Stimulated activated CD4-positive, alpha-beta T cell treated with anti-CD3 and anti-CD28 coated beads, Interleukin-4, amount 100 ng/mL, for 4 hours (primary cell): ENCODE data around the gene TP73.

Source experiments
- DNase-seq, 2 experiments: peaks; one replicate each; pipeline ENCODE4 v3.0.0-alpha.2; 2020

TP73 gene

GRCh38 chr1:3690282-3691065 is 38.2 kb downstream of the TP73 start:
- no peak for DNase-seq

GRCh38 chr1:3691421-3692204 is 39.3 kb downstream of the TP73 start:
- no peak for DNase-seq

- no peak for DNase-seq
Observed at GRCh38 chr1:3692598-3692997, 40.3 kb downstream of the TP73 start.

- no peak for DNase-seq
Observed at GRCh38 chr1:3693321-3693720, 41.0 kb downstream of the TP73 start.

- peak; percentile 5 to 41 for DNase-seq
Observed at GRCh38 chr1:3695326-3696217, 43.3 kb downstream of the TP73 start.

GRCh38 chr1:3696689-3697088 is 44.4 kb downstream of the TP73 start:
- DNase-seq = no peak

- DNase-seq = no peak
Observed at GRCh38 chr1:3697104-3697503, 44.8 kb downstream of the TP73 start.

- DNase-seq = no peak
Observed at GRCh38 chr1:3697810-3698209, 45.5 kb downstream of the TP73 start.

- DNase-seq = no peak
Observed at GRCh38 chr1:3698660-3699408, 46.5 kb downstream of the TP73 start.

- DNase-seq = no peak
Observed at GRCh38 chr1:3699596-3699995, 47.3 kb downstream of the TP73 start.

- no peak for DNase-seq
Observed at GRCh38 chr1:3700631-3701030, 48.3 kb downstream of the TP73 start.

GRCh38 chr1:3702528-3702927 is 50.2 kb downstream of the TP73 start:
- DNase-seq = no peak

- DNase-seq = no peak
Observed at GRCh38 chr1:3702990-3703728, 50.8 kb downstream of the TP73 start.

- DNase-seq = no peak
Observed at GRCh38 chr1:3703786-3704371, 51.6 kb downstream of the TP73 start.

GRCh38 chr1:3705341-3705950 is 53.1 kb downstream of the TP73 start:
- no peak for DNase-seq

GRCh38 chr1:3706651-3707297 is 54.5 kb downstream of the TP73 start:
- DNase-seq = no peak

- no peak for DNase-seq
Observed at GRCh38 chr1:3707298-3707938, 55.1 kb downstream of the TP73 start.

- DNase-seq = no peak
Observed at GRCh38 chr1:3707939-3708328, 55.6 kb downstream of the TP73 start.

GRCh38 chr1:3708791-3709190 is 56.5 kb downstream of the TP73 start:
- DNase-seq = no peak

GRCh38 chr1:3710251-3710650 is 57.9 kb downstream of the TP73 start:
- no peak for DNase-seq
